Activated T-helper 17 cell treated with anti-CD3 and anti-CD28 coated beads, Interleukin-2, amount 50 U/mL, for 72 hours (primary cell): ENCODE data around the gene FGF14. TPM values are rescaled to one million over a fixed set of nuclear protein-coding genes. Genes with fewer than 3 reads are reported as not detected.
"Not testable (repeated sequence)": the region's sequence is repeated elsewhere in the genome, so short reads cannot be mapped to it uniquely, and the experiment has no call there.

Experiments
- ATAC-seq: fragments of 150-1000 bp; cut with Tn5 transposase; replicated peaks from 2 replicates; pipeline ENCODE4 v1.10.0; 2021; ENCODE audit warnings: mild to moderate bottlenecking, moderate library complexity
- H3K27ac Mint-ChIP-seq: one replicate; pipeline ENCODE4 v1.8.0; 2022; ENCODE audit warnings: mixed read lengths
- H3K27me3 Mint-ChIP-seq: one replicate; pipeline ENCODE4 v1.8.0; 2022; ENCODE audit warnings: mixed read lengths
- H3K36me3 Mint-ChIP-seq: one replicate; pipeline ENCODE4 v1.8.0; 2022; ENCODE audit warnings: low read depth, mild to moderate bottlenecking, mixed read lengths
- H3K4me1 Mint-ChIP-seq: one replicate; pipeline ENCODE4 v1.8.0; 2022; ENCODE audit warnings: mixed read lengths
- H3K4me3 Mint-ChIP-seq: one replicate; pipeline ENCODE4 v1.8.0; 2022; ENCODE audit warnings: mild to moderate bottlenecking, mixed read lengths
- H3K9me3 Mint-ChIP-seq: one replicate; pipeline ENCODE4 v1.8.0; 2022; ENCODE audit warnings: mixed read lengths
- total RNA-seq, 2 donors: library from RNA; stranded (reverse); gene quantifications; one replicate each; pipeline ENCODE4 v1.2.3, GENCODE V29; 2022

Gene FGF14
- total RNA-seq, 2 donors from 2014 or later, result not detected

DNA sequence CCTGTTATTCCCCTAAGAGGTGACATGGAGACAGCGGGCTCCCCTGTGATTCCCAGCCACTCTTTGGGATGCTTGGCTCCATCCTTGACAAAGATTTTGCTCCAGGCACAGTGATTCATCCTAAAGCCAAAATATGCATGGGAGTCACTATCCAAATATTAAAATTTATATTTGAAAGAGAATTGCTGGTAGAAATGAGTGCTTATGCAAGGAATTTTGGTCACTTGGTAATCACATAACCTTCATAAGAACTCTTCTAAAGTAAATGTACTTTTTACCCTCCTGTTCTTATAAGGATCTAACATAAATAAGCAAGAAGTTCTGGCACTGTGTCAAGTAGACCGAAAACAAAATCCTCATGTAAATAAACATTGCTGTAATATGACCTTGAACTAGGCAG, 563.5 kb downstream of the FGF14 start:
- ATAC-seq, result no peak
- Mint-ChIP-seq H3K4me1 (no peaks in the 10 kb centered on the region), H3K9me3 (no peaks in the 10 kb centered on the region), H3K27me3 (peaks cover 7% of the 10 kb centered on the region), H3K27ac (no peak overlapping the region), H3K36me3 (no peaks in the 10 kb centered on the region), H3K4me3 (no peak overlapping the region)

DNA sequence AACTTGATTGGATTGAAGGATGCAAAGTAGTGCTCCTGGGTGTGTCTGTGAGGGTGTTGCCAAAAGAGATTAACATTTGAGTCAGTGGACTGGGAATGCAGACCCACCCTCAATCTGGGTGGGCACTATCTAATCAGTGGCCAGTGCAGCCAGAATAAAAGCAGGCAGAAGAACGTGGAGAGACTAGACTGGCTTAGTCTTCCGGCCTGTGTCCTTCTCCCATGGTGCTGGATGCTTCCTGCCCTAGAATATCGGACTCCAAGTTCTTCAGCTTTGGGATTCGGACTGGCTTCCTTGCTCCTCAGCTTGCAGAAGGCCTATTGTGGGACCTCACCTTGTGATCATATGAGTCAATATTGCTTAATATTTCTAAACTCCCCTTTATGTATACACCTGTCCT, 564.1 kb downstream of the FGF14 start:
- not testable (repeated sequence) for H3K4me3 Mint-ChIP-seq, H3K36me3 Mint-ChIP-seq, H3K9me3 Mint-ChIP-seq, H3K27me3 Mint-ChIP-seq, H3K27ac Mint-ChIP-seq, H3K4me1 Mint-ChIP-seq, ATAC-seq

DNA sequence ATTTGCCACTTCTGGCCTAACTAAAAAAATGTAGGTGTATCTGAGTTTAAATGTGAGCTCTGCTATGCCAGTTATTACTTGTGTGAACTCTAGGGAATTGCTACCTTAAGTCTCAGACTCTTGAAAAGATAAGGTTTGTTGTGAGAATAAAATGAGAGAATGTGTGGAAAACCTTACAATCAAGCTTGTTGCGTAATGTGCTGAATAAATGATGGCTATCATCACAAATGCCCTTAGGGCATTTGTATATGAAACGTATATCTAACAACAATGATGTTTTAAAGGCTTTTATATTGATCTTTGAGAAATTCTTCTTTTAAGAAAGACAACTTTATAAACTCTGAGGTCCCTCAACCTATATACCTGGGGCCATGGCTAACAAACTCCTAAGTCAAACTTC, 564.6 kb downstream of the FGF14 start:
- no peak for ATAC-seq
- no peaks in the 10 kb centered on the region for H3K4me1 Mint-ChIP-seq
- no peak overlapping the region for H3K4me3 Mint-ChIP-seq
- H3K36me3 Mint-ChIP-seq, result no peaks in the 10 kb centered on the region
- no peak overlapping the region for H3K27ac Mint-ChIP-seq
- peaks cover 8% of the 10 kb centered on the region for H3K27me3 Mint-ChIP-seq
- no peaks in the 10 kb centered on the region for H3K9me3 Mint-ChIP-seq

DNA sequence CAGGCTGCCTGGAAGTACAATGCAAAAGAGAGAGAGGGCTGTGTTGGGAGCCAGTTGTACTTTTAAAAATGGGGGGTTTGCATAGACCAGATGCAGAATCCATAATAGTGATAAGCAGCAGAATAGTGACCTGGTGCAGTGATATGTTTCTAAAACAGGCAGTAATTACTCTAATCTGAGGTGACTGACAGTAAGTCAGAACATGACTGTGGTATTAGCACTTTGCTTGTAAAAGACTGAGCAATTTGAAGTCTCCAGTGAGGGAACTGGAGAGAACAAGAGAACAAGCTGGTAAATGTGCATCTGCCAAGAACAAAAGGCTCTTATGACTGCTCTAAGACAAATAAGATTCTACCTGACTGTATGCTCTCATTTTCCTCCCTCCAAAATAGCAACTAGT, 565.9 kb downstream of the FGF14 start:
- Mint-ChIP-seq H3K9me3 (no peaks in the 10 kb centered on the region), H3K4me3 (no peak overlapping the region), H3K4me1 (no peaks in the 10 kb centered on the region), H3K36me3 (no peaks in the 10 kb centered on the region), H3K27ac (no peak overlapping the region), H3K27me3 (peaks cover 11% of the 10 kb centered on the region)
- ATAC-seq, result no peak

DNA sequence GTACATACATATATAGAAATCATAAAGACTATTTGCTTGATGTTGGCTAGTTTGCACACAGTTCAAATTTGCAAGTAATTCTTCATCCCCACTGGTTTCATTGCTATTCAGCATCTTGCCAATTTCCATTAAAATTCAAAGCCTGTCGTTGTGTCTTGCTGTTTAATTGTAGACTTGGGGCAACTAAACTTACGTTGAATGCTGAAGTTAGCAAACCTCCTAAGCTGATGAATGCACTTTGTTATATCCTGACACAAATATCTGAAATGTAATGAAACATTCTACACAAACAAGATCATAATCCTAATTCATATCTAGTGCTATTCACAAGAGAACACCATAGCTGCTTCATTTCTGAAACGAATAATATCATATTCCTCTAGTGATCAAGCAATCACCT, 568.2 kb downstream of the FGF14 start:
- H3K9me3 Mint-ChIP-seq, result no peaks in the 10 kb centered on the region
- H3K36me3 Mint-ChIP-seq, result no peaks in the 10 kb centered on the region

DNA sequence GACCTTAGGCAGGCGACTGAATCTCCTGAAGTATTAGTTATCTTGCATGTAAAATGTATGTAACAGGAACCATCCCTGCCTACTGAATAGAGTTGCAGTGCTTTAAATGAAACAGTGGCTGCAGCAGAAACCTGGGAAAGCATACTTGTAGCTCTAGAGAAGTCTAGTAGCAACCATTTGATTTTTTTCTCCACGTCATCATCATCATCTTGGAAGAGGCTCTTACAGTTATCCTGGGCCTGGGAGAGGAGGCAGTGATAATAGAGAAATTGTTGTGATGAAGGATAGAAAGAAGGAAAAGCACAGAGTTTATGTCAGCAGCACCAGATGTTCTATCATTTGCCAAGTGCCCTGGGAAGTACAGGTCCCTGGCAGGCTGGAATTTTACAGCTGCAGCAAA, 571.8 kb downstream of the FGF14 start:
- no peak for ATAC-seq
- H3K9me3 Mint-ChIP-seq, result no peaks in the 10 kb centered on the region
- no peak overlapping the region for H3K4me3 Mint-ChIP-seq
- H3K36me3 Mint-ChIP-seq, result no peaks in the 10 kb centered on the region
- H3K27ac Mint-ChIP-seq, result no peak overlapping the region
- no peaks in the 10 kb centered on the region for H3K4me1 Mint-ChIP-seq
- peaks cover 23% of the 10 kb centered on the region for H3K27me3 Mint-ChIP-seq

More for the DNA sequence above, 568.2 kb downstream of the FGF14 start:
- H3K27me3 Mint-ChIP-seq, result peaks cover 22% of the 10 kb centered on the region
- no peak overlapping the region for H3K4me3 Mint-ChIP-seq
- no peak for ATAC-seq
- no peak overlapping the region for H3K27ac Mint-ChIP-seq
- no peaks in the 10 kb centered on the region for H3K4me1 Mint-ChIP-seq

DNA sequence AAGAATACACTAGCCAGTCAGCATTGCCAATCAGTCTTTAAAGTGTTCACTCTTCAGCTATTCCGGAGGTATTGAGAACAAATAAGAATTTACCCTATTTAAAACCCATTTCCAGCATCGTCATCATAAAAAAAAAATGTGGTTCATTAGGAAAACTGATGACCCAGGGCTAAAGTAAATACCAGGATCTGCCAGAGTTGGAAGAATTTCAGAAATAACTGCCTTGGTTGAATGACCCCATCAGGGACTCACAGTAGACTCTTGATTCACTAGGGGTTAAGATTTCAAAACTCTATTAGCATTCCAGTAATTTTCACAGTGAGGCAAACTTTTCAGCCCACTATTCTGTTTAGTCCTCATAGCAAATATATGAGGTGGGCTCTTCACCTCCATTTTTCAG, 572.4 kb downstream of the FGF14 start:
- no peak for ATAC-seq
- Mint-ChIP-seq H3K36me3 (no peaks in the 10 kb centered on the region), H3K27ac (no peak overlapping the region), H3K4me3 (no peak overlapping the region), H3K27me3 (peaks cover 25% of the 10 kb centered on the region), H3K4me1 (no peaks in the 10 kb centered on the region), H3K9me3 (no peaks in the 10 kb centered on the region)

DNA sequence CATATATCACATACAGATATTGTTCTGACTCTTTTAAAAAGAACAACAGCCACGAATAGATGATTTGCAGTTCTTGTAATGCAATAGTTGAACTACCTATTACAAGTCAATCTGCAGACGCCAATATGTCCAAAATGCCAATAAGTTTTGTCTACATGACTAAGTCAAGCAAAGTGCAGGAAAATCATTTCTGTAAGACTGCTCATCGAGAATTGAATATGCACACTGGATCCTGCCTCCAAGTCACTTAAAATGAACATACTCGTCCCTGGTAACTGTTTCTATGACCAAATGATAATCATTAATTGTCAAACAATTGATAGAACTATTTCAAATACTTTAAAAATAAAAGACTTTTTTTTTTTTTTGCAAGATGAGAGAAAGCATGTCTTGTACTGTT, 573.7 kb downstream of the FGF14 start:
- Mint-ChIP-seq H3K27me3 (peaks cover 25% of the 10 kb centered on the region), H3K36me3 (no peaks in the 10 kb centered on the region), H3K27ac (no peak overlapping the region), H3K9me3 (no peaks in the 10 kb centered on the region), H3K4me1 (no peaks in the 10 kb centered on the region), H3K4me3 (no peak overlapping the region)
- no peak for ATAC-seq

DNA sequence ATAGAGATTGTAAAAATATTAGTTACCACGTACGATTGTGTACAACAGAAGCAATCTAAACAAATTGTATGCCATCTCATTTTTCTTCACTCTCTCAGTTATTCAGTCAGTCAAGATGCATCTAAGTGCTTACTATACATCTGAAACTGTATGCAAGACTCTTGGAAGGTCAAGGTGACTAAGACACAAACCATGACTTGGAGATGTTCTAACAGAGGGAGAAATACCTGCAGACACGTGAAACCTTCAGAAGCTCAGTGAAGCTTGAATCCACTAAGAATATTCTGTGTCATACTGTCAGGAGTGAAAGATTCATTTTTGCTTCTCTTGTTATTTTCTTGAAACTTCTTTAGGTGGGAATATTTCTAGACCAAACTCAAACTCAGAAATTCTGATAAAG, 584.0 kb downstream of the FGF14 start:
- Mint-ChIP-seq H3K4me1 (no peaks in the 10 kb centered on the region), H3K27ac (no peak overlapping the region)
- ATAC-seq, result no peak

DNA sequence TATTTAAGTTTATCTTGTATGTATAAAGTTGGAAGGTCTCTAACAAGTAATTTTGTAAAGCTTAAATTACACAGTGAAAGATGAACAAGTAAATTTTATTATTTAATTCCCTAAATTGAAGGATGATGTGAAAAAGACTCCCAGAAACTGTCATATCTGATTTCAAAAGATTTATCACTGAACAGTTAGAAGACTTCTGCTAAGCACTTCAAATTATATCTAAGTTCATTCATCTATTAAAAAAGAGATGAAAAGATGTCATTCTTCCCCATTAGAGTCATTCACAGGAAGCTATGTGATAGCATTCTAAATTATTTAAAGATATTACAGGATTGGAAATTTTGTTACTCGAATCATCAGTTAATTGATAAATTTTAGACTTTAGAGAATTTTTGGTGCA, 590.0 kb downstream of the FGF14 start:
- Mint-ChIP-seq H3K27ac (no peak overlapping the region), H3K36me3 (no peaks in the 10 kb centered on the region), H3K27me3 (peaks cover 20% of the 10 kb centered on the region), H3K9me3 (no peaks in the 10 kb centered on the region), H3K4me1 (no peaks in the 10 kb centered on the region), H3K4me3 (no peak overlapping the region)
- no peak for ATAC-seq

More for the DNA sequence above, 584.0 kb downstream of the FGF14 start:
- H3K9me3 Mint-ChIP-seq, result no peaks in the 10 kb centered on the region
- peaks cover 11% of the 10 kb centered on the region for H3K27me3 Mint-ChIP-seq
- no peaks in the 10 kb centered on the region for H3K36me3 Mint-ChIP-seq
- H3K4me3 Mint-ChIP-seq, result no peak overlapping the region

DNA sequence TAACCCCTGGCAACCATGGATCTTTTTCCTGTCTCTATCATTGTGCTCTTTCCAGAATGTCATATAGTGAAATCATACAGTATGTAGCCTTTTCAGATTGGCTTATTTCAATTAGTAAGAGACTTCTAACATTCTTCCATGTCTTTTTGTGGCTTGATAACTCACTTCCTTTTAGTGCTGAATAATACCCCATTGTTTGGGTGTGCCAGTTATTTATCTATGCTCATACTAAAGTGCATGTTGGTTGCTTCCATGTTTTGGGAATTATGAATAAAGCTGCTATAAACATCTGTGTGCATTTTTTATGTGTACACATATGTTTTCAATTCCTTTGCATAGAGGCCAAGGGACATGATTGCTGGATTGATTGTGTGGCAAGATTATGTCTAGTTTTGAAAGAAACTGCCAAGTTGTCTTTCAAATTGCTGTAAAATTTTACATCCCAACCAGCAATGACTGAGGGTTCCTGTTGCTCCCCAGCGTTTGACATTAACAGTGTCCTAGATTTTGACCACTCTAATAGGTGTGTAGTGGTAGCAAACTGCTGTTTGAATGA, 590.5 kb downstream of the FGF14 start:
- Mint-ChIP-seq H3K36me3 (no peaks in the 10 kb centered on the region), H3K27ac (no peak overlapping the region), H3K4me1 (no peaks in the 10 kb centered on the region), H3K27me3 (peaks cover 20% of the 10 kb centered on the region), H3K9me3 (no peaks in the 10 kb centered on the region), H3K4me3 (no peak overlapping the region)
- no peak for ATAC-seq

DNA sequence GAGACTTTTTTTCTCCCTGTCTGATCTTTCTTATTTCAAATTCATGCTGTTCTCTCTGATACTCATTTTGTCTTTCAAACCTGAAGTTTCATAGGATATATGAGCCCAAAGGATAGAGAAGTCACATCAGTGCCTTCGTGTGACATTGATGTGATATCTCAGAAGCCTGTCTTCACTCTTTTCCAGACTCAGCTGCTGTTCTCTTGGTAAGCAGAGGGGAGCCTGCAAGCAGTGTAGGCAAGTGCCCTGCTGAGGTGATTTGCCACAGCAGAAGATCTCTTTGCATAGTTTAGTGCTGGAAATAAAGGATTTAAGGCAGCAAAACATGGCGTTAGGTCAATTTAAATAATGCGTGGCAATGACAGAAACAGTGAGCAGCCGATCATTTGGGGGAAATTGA, 602.7 kb downstream of the FGF14 start:
- H3K36me3 Mint-ChIP-seq, result no peaks in the 10 kb centered on the region
- peaks cover 18% of the 10 kb centered on the region for H3K27me3 Mint-ChIP-seq
- no peak overlapping the region for H3K27ac Mint-ChIP-seq
- no peaks in the 10 kb centered on the region for H3K4me1 Mint-ChIP-seq
- no peak for ATAC-seq
- H3K9me3 Mint-ChIP-seq, result no peaks in the 10 kb centered on the region
- H3K4me3 Mint-ChIP-seq, result no peak overlapping the region

DNA sequence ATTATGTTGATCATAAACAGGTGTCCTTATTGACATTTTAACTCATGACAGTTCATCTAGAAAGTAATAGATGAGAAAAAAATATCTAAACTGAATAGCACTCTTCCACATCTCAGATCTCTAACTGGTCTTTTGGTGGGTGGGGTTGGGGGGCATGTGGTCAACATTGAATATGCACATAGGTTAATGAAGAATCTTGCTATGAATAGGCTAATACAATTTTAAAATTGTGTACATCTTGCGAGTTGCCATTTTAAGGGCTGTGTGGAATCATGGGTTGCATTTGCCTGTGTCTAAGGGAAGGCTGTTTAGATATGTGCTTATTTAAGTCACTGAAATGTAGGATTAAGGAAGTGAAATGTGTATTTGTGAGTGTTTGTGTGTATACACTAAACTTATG, 603.4 kb downstream of the FGF14 start:
- Mint-ChIP-seq H3K27ac (no peak overlapping the region), H3K27me3 (peaks cover 15% of the 10 kb centered on the region), H3K4me1 (no peaks in the 10 kb centered on the region), H3K36me3 (no peaks in the 10 kb centered on the region), H3K4me3 (no peak overlapping the region), H3K9me3 (no peaks in the 10 kb centered on the region)
- ATAC-seq, result no peak

DNA sequence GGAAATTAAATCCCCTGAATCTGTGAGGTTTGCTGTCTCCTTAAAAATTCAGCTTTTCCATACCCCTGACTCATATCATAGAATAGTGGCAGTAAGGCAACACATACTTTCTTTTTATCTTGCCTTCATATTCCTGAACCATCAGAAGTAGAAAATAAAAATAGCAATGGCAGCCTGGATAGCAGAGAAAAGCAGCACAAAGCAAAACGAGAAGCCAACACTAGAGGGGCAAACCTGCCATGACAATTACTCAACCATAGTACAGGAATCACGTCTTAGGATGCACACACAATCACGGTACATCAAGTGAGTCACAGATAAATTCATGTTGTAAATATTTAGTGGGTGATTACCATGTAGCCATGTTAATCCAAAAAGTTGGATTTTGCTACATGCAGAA, 606.4 kb downstream of the FGF14 start:
- Mint-ChIP-seq H3K4me3 (no peak overlapping the region), H3K9me3 (no peaks in the 10 kb centered on the region), H3K27me3 (peaks cover 13% of the 10 kb centered on the region), H3K27ac (no peak overlapping the region), H3K36me3 (no peaks in the 10 kb centered on the region), H3K4me1 (no peaks in the 10 kb centered on the region)
- ATAC-seq, result no peak

DNA sequence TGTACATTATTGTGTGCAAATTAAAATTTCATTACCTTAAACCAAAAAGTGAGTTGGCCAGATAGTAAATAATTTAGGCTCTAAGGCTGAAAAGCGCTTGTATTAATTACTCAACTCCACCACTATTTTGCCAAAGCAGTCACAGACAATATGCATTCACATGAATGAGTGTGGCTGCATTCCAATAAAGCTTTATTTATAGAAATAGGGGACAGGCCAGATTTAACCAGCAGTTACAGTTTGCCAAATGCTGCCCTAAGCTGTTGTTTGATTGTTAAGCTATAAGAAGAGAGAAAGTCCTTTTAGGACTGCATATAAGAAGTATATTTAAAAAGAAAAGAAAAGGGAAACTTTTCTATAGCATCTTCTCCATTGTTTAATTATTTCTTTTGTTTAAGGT, 606.8 kb downstream of the FGF14 start:
- Mint-ChIP-seq H3K36me3 (no peaks in the 10 kb centered on the region), H3K9me3 (no peaks in the 10 kb centered on the region), H3K27me3 (peaks cover 17% of the 10 kb centered on the region), H3K27ac (no peak overlapping the region), H3K4me1 (no peaks in the 10 kb centered on the region), H3K4me3 (no peak overlapping the region)
- no peak for ATAC-seq

DNA sequence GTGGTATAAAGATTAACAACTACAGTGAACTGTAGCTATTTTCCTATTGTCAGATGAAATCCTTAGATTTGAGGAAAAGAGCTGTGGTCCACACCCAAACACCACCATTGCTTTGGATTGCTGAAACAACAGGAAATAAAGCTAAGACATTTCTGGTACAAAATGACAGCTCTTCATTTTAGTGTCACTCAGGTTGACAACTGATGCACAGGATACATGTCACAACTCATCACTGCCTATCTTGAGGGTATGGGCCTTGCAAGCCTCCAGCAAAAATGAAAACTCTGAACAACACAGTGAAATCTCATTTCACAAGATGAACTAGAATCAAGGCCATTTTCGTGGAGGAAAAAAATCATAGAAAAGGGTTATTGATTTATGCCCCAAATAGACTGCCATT, 609.7 kb downstream of the FGF14 start:
- H3K36me3 Mint-ChIP-seq, result no peaks in the 10 kb centered on the region
- H3K27me3 Mint-ChIP-seq, result peaks cover 13% of the 10 kb centered on the region
- ATAC-seq, result no peak
- no peaks in the 10 kb centered on the region for H3K4me1 Mint-ChIP-seq
- no peak overlapping the region for H3K4me3 Mint-ChIP-seq
- H3K9me3 Mint-ChIP-seq, result no peaks in the 10 kb centered on the region
- no peak overlapping the region for H3K27ac Mint-ChIP-seq
